CD4-positive, alpha-beta T cell treated with Interleukin-4 for 1 hour (primary cell): Measurements from ENCODE around the gene ZBTB32.
"Not testable (repeated sequence)": the region's sequence is repeated elsewhere in the genome, so short reads cannot be mapped to it uniquely, and the experiment has no call there.

ENCODE experiments used
- DNase-seq, 2 donors: peaks; one replicate each; pipeline ENCODE4 v3.0.0-alpha.2; 2020 to 2022

ZBTB32 gene, protein sequence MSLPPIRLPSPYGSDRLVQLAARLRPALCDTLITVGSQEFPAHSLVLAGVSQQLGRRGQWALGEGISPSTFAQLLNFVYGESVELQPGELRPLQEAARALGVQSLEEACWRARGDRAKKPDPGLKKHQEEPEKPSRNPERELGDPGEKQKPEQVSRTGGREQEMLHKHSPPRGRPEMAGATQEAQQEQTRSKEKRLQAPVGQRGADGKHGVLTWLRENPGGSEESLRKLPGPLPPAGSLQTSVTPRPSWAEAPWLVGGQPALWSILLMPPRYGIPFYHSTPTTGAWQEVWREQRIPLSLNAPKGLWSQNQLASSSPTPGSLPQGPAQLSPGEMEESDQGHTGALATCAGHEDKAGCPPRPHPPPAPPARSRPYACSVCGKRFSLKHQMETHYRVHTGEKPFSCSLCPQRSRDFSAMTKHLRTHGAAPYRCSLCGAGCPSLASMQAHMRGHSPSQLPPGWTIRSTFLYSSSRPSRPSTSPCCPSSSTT

DNA sequence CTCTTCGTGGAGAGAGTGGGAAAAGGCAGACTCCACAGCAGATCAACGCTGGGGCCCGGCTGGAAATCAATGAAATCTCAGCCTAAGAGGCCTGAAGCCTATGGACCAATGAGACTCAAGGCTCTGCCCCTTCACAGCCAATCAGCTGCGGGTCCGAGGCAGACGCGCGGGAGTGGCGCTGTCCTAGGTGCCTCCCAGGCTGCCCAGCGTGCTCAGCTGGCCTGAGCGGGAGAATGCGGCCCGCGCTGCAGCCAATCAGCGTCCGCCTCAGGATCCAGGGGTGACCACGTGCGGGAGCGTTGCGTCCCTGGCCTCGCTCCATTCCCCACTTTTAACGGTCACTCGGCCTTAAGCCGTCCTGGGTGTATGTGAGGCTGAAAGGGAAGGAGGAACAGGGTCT, at the start of gene ZBTB32:
ZBTB32 (plus strand) TSS at position 341 of the 400 bp plus-strand sequence. CDS start 10,069 bp downstream, outside the sequence.
- no peak for DNase-seq

DNA sequence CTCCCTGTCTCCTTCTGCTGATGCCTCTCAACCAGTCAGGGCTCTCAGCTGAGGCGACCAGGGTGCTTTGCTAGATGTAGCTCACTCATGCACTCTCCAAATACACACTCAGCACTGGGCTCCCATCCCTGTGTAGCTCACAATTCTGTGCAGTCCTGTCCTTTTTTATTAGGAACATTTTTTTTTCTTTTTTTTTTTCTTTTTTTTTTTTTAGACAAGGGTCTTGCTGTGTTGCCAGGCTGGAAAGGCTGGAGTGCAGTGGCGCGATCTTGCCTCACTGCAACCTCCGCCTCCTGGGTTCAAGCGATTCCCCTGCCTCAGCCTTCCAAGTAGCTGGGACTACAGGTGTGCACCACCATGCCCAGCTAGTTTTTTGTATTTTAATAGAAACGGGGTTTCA, 49.5 kb upstream of the ZBTB32 start:
- DNase-seq: not testable (repeated sequence)

DNA sequence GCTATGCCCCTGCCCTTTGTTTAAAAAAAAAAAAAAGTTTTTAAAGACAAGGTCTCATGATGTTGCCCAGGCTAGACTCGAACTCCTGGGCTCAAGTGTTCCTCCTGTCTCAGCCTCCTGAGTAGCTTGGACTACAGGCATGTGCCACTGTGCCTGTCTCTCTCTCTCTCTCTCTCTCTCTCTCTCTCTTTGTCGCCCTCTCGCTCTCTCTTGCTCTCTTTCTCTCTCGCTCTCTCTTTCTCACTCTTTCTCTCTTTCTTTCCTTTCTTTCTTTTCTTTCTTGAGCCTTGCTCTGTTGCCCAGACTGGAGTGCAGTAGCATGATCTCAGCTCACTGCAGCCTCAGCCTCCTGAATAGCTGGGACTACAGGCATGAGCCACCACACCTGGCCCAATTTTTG, 48.8 kb upstream of the ZBTB32 start:
- DNase-seq: no peak

DNA sequence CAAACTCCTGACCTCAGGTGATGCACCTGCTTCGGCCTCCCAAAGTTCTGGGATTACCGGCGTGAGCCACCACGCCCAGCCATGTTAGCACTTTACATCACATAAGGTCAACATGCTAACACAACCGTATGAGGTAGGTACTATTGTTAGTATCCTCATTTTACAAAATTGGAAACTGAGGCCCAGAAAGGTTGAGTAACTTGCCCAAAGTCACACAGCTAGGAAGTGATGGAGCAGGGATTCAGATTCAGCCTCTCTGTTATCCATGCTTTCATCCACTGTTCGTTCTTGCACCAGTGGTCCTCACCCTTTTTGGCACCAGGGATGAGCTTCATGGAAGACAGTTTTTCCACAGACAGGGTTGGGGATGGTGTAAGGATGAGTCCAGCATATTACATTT, 47.7 kb upstream of the ZBTB32 start:
- no peak for DNase-seq

DNA sequence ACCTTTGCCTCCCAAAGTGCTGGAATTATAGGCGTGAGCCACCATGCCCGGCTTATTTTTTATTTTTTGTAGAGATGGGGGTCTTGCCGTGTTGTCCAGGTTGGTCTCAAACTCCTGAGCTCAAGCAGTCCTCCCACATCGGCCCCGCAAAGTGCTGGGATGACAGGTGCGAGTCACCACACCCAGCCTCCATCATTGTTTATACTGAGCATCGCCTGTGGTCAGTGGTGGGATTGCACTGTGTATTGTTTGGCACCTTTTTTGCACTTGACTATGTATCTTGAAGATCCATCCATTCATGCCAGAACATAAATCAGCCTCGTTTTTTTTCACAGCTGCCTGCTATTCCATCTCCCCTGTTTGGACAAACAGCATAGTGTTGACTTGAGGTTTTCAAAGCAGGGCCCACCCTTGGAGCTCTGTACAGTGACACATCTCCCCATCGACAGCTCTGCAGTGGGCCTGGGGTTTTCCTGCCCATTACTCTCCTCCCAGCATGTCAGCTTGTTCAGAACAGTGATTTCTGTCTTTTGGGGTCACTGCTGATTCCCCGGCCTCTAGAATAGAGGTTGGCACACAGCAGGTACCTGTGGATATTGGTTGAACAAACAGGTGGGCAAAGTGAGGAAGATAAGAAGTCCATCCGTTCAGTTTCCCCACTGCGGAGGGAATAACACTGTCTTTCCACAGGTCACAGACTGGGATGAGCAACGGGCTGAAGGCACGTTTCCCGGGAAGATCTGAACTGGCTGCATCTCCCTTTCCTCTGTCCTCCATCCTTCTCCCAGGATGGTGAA, 46.3 kb upstream of the ZBTB32 start:
- DNase-seq: no peak

DNA sequence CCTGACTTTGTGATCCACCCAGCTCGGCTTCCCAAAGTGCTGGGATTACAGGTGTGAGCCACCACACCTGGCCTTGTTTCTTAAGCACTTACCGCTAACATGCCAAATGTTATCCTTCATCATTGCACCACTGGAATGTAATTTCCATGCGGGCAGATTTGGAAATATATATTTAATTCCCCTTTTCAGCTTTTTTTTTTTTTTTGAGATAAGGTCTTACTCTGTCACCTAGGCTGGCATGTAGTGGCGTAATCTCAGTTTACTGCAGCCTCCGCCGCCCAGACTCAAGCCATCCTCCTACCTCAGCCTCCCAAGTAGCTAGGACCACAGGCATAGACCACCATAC, 42.4 kb upstream of the ZBTB32 start:
- DNase-seq: no peak

DNA sequence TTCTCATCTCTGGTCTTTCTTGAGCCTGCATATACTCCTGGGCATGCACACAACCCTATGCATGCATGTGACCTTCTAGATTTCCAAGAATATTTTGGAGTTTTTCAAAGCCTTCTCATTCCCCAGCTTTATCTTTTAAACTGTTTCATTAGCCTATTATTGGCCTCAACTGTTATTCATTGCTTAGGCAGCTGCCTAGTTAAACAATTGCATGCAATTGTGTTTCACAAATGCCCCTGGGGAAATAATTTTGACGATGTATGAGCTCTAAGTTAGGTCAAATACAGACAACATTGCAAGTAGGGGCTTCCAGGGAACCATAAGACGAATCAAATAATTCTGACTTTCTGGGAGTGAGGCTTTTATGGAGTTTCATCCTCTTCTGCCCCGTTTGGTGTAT, 40.4 kb upstream of the ZBTB32 start:
- no peak for DNase-seq

DNA sequence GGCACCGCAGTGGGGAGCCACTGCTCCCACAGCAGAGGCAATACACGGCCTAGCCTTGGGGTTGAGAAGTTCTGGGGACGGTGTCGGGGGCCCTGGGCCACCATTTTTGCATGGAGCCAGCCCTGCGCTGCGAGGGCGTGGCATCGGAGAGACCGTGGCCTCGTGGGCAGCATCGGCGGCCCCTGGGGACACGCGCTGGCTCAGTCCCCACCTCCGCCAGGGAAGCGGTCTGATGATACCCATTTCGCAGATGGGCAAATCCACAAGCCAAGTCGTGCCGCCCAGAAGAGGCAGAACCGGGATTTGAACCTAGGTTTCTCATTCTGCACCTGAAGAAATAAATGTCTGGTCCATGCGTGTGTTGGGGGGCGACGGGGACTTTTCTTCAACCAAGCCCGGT, 39.2 kb upstream of the ZBTB32 start:
- no peak for DNase-seq

DNA sequence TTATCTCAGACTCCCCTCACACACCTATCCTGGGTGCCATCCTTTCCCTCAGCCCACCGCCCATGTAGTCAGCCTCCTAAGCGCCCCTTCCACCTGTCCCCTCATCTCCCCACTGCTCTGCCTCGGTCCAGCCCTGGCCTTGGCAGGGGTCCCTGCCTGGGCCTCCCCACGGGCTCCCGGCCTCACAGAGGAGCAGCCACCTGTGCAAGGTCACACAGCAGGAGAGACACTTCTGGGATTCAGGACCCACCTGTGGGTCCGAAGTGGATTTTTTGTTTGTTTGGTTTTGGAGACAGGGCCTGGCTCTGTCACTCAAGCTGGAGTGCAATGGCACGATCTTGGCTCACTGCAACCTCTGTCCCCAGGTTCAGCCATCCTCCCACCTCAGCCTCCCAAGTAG, 38.8 kb upstream of the ZBTB32 start:
- DNase-seq: no peak

DNA sequence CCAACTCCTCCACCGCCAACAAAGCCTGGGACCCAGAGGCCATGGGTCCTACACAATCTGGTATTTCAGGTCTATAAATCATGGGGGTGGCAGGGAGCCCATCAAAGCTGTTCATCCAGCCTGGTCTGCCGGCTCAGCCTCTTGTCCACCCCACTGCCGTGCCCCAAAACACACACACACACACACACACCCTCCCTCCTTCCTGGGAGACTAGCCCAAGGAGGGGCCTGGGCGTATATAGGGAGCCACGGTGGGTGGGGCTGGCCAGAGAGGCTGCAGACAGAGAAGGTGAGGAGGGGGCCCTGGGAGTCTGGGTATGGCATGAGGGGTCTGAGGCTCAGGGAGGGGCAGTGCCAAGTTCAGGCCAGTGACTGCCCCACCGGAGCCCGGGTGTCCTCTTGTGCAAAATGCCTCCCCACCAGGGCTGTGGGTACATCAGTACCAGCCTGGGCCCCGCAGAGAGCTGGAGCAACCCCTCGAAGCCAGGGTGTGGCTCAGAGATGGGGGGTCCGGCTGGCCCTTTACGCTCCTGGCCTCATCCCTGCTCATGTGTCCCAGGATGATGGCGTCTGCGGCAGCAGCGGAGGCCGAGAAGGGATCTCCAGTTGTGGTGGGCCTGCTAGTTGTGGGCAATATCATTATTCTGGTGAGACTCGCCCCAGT, 38.0 kb upstream of the ZBTB32 start, which contains the start of gene UPK1A:
UPK1A (plus strand) TSS at position 267 of the 663 bp plus-strand sequence; CDS start at position 563, 296 bp downstream.
- no peak for DNase-seq

DNA sequence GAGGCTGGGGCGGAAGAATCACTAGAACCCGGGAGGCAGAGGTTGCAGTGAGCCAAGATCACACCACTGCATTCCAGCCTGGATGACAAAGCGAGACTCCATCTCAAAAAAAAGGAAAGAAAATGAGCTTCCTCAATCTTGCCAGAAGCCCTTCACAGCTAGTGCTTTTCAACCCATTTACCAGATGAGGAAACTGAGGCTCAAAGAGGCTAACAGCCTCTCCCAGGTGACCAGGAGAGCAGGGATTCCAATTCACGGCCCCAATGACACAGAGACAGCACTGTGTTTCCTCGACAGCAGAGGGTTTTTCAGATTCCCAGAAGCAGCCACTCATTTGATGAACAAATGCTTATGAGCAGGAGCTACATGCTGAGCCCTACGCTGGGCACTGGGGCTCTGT, 34.8 kb upstream of the ZBTB32 start:
- DNase-seq: no peak

DNA sequence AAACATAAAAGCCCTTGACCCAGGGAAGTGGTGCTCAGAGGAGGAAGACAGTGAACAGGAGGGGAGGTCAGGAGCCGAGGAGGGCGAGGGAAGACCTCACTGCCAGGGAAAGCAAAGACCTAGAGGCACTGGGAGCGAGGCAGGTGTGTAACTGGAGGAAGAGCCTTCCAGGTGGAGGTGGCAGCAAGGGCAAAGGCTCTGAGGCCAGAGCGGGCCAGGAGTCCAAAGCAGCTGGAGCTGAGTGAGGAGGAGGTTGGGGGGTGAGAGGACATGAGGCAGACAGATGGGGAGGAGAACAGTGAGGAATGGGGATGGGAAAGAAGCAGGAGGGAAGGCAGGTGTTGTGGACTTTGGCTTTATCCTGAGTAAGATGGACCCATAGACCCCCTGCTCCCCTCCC, 34.4 kb upstream of the ZBTB32 start:
- DNase-seq: no peak

DNA sequence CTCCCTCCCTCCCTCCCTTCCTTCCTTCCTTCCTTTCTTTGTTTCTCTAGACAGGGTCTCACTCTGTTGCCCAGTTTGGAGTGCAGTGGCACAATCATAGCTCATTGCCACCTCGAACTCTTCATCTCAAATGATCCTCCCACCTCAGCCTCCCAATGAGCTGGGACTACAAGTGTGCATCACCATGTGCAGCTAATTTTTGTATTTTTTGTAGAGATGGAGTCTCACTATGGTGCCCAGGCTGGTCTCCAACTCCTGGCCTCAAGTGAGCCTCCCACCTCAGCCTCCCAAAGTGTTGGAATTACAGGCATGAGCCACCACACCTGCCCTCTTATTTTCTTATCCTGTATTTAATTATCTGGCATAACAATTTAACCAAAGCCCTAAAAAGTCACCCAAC, 33.7 kb upstream of the ZBTB32 start:
- no peak for DNase-seq

DNA sequence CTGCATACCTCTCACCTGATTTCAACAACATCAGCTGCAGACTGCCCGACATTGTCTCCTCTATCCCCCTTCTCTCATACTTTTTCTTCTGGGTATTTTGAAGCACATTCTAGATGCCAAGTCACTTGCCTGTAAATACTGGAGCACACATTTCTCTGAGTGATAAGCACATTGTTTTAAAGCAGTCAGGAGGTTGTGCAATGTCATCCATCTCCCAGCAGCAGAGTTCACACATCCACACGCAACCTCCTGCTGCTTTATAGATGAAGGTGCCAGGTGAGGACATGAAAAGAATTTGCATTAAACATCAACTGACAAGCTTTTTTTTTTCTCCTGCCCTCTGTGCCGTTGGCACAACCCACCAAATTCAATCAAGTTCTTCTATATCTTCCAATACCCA, 32.5 kb upstream of the ZBTB32 start:
- DNase-seq: no peak

DNA sequence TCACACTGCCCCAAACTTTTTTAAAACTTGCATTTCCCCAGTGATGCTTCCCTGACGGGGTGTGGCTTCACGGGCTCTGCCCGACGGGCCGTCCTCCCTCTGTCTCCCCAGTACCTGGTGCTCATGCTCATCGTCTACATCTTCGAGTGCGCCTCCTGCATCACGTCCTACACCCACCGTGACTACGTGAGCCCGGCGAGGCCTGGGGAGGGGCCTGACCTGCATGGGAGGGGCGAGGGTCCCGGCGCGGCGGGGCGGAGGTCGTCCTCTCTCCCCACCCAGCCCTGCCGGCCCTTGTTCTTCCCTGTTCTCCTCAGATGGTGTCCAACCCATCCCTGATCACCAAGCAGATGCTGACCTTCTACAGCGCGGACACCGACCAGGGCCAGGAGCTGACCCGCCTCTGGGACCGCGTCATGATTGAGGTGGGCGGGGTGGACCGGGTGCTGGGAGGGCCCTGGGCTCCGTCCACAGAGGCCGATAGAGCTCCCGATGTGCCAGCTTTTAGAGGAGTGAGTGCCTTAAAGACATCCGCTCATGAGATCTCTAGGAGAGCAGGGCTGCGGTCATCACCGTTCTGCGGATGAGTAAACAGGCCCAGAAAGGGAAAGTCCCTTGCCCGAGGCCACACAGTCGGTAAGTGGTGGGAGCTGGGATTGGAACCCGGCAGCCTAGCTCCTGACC, 31.1 kb upstream of the ZBTB32 start:
- peak; percentile 25 to 45 for DNase-seq

DNA sequence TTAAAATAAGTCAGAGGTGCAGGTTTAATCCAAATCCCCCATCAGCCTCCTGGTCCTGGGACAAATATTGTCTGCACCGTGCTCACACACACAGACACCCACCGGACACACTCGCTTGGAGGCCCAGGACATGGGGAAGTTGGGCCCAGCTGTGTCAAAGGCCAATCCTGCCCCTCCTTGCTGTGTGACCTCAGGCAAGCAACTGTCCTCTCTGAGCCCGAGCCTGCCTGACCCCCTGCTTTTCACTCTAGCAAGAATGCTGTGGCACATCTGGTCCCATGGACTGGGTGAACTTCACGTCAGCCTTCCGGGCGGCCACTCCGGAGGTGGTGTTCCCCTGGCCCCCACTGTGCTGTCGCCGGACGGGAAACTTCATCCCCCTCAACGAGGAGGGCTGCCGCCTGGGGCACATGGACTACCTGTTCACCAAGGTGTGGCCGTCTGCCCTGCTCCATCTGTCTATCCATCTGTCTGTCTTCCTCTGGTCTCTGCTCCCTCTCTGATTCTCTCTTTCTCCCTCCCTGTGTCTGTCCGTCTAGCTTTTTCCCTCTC, 28.7 kb upstream of the ZBTB32 start:
- DNase-seq: no peak

DNA sequence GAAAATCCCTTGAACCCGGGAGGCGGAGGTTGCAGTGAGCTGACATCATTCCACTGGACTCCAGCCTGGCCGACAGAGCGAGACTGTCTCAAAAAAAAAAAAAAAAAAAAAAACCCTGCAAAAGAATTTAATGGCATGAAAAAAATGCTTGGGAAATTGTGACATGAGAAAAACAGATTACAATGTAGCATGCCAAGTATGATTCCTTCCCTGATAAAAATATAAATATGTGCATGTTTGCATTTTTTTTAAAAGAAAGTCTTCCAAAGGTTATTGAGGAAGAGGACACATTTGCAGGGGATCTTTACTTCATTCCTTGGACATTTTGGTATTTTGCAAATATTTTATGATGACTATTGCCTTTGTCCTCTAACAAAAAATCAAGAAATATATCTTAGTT, 14.5 kb upstream of the ZBTB32 start:
- DNase-seq: no peak

DNA sequence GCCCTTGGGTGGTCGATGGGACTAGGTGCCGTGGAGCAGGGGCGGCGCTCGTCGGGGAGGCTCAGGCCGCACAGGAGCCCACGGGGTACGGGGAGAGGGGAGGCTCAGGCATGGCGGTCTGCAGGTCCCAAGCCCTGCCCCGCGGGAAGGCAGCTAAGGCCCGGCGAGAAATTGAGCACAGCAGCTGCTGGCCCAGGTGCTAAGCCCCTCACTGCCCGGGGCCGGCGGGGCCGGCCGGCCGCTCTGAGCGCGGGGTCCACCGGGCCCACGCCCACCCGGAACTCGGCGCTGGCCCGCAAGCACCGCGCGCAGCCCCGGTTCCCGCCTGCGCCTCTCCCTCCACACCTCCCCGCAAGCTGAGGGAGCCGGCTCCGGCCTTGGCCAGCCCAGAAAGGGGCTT, 13.3 kb upstream of the ZBTB32 start:
- DNase-seq: not testable (repeated sequence)

DNA sequence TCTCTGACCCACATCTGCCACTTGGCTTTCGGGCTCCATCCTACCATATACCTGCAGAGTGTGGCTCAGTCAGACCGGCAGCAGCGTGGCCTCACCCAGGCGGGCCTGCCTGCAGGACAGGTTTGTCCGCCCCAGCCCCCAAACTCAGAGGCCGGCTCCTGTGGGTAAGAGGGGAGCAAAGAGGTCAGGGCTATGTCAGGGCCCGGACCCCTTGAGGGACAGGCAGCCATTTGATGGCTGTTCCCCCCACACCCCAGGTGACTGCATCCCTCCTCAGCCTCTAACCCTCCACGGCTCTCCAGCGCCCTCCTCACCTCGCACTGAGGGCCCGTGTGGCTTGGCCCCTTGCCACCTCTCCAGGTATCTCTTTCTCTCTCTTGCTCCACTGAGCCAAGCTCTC, 12.3 kb upstream of the ZBTB32 start:
- DNase-seq: no peak

DNA sequence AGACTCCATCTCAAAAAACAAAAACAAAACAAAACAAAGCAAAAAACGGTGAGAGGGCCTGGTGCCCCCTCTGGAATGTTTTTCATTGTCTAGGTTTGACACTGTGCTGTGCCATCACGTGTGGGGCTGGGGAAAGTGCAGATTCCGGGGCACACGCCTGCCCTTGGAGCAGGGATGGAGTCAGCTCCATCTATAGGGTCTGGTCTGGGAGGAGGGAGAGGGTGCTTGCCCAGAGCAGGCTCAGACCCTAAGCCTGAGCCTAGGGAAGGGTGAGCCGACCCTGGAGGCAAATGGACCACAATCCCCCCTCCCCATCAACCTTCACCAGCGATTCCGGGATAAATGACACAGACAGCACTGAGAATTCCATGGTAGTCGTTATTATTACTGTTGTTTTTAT, 10.9 kb upstream of the ZBTB32 start:
- no peak for DNase-seq

DNA sequence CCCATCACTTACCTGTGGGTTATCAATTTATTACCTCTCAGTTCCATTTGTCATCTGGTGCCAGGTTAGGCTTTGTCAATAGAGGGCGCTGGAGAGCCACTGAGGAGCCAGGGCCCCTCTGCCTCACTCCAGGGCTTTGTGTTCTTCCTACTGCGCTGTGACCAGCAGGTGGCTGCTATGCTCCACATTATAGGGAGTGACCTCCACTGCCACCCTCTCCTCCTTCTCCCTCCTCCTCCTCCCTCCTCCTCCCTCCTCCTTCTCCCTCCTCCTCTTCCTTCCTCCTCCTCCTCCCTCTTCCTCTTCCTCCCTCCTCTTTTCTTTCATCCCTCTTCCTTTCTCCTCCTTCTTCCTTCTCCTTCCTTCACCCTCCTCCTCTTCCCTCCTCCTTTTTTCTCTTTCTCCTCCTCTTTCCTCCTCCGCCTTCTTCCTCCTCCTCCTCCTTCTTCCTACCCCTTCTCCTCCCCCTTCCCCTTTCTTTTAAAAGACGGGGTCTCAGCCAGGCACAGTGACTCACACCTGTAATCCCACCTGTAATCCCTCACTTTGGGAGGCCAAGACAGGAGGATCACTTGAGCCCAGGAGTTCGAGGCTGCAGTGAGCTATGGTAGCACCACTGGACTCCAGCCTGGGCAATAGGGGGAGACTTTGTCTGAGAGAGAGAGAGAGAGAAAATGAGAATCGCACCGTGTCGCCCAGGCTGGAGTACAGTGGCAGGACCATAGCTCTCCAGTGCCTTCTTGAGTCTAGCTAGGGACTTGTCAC, 10.3 kb upstream of the ZBTB32 start:
- DNase-seq: peak; percentile 91 to 94

DNA sequence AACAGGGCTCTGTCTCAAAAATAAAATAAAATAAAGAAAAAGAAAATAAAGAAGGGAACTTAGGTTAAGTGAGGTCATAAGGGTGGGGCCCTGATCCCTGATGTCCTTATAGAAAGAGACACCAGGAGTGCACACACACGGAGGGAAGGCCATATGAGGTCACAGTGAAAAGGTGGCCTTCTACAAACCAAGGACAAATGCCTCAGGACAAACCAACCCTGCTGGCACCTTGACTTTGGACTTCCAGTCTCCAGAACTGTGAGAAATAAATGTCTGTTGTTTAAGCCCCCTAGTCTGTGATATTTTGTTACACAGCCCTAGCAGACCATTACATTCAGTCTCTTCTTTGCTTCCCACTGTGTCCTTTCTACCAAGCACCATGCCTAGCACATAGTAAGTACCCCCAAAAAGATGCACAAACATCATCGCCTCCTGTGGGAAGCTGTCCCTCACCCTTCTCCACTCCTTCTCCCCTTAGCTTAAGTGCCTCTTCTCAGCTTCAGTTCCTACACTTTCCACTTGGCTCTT, 8.4 kb upstream of the ZBTB32 start:
- DNase-seq: no peak
